ENCODE data around the gene TMEM235. TPM values are rescaled to one million over a fixed set of nuclear protein-coding genes. Genes with fewer than 3 reads are reported as not detected.

TMEM235 gene
- total and polyA plus RNA-seq, 2 experiments from 2014 or later, result not detected

GRCh38 chr17:78230252-78230962 is 1.0 kb upstream of the TMEM235 start (continued):
- TF ChIP-seq, protein P1, sequence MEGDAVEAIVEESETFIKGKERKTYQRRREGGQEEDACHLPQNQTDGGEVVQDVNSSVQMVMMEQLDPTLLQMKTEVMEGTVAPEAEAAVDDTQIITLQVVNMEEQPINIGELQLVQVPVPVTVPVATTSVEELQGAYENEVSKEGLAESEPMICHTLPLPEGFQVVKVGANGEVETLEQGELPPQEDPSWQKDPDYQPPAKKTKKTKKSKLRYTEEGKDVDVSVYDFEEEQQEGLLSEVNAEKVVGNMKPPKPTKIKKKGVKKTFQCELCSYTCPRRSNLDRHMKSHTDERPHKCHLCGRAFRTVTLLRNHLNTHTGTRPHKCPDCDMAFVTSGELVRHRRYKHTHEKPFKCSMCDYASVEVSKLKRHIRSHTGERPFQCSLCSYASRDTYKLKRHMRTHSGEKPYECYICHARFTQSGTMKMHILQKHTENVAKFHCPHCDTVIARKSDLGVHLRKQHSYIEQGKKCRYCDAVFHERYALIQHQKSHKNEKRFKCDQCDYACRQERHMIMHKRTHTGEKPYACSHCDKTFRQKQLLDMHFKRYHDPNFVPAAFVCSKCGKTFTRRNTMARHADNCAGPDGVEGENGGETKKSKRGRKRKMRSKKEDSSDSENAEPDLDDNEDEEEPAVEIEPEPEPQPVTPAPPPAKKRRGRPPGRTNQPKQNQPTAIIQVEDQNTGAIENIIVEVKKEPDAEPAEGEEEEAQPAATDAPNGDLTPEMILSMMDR (conservative IDR thresholded peaks at IDR 0.05; ENCODE audit: low read depth in 2 of 2), result no peak
- TF ChIP-seq ZNF331 (CRISPR knock-in tag; IDR thresholded peaks at IDR 0.05; ENCODE audit: low read depth) (no peak), REST (IDR thresholded peaks at IDR 0.05; ENCODE audit: unreplicated experiment) (no peak), STAT1 (IDR thresholded peaks at IDR 0.05; ENCODE audit: unreplicated experiment) (no peak)
- TF ChIP-seq, protein P2, sequence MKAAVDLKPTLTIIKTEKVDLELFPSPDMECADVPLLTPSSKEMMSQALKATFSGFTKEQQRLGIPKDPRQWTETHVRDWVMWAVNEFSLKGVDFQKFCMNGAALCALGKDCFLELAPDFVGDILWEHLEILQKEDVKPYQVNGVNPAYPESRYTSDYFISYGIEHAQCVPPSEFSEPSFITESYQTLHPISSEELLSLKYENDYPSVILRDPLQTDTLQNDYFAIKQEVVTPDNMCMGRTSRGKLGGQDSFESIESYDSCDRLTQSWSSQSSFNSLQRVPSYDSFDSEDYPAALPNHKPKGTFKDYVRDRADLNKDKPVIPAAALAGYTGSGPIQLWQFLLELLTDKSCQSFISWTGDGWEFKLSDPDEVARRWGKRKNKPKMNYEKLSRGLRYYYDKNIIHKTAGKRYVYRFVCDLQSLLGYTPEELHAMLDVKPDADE (IDR thresholded peaks at IDR 0.05), result no peak

- Histone ChIP-seq H3K27me3 (ENCODE audit: insufficient read depth) (peaks cover 26% of the 10 kb centered on the region), H3K9me2 (ENCODE audit: insufficient read depth) (no peaks in the 10 kb centered on the region), H3K36me3 (ENCODE audit: insufficient read depth) (no peaks in the 10 kb centered on the region), H3K79me2 (replicated peaks; ENCODE audit: insufficient read depth) (no peaks in the 10 kb centered on the region), H3K27ac (ENCODE audit: low read depth) (no peak overlapping the region), H2AFZ (peak overlapping the region; percentile 86), H4K20me1 (replicated peaks; ENCODE audit: insufficient read depth) (no peaks in the 10 kb centered on the region), H3F3A (replicated peaks; ENCODE audit: low read depth) (no peaks in the 10 kb centered on the region), H3K4me1 (ENCODE audit: insufficient read depth) (no peaks in the 10 kb centered on the region), H3K4me3 (peak overlapping the region; percentile 76), H3K4me2 (peak overlapping the region; percentile 90)
- ATAC-seq (peak; percentile 71), DNase-seq (ENCODE audit: low spot score) (peak; percentile 78)
- H3K36me3 Mint-ChIP-seq (ENCODE audit: low read depth), result no peaks in the 10 kb centered on the region
- H3K4me3 Mint-ChIP-seq, result peak overlapping the region; percentile 76
- no peak overlapping the region for H3K27ac Mint-ChIP-seq
- TF ChIP-seq EZH2 (IDR thresholded peaks at IDR 0.05; ENCODE audit: low read depth, unreplicated experiment), result no peak
- TF ChIP-seq, protein P1 (conservative IDR thresholded peaks at IDR 0.05; ENCODE audit: low read depth in 2 of 2), result 0 out of 4 replicates have a peak, but pooled peaks of 1 of the 2 experiments have one; percentile 4
- peaks cover 3% of the 10 kb centered on the region for H3K4me1 Mint-ChIP-seq
- no peaks in the 10 kb centered on the region for H3K9me3 Mint-ChIP-seq
- H3K27me3 Mint-ChIP-seq (ENCODE audit: insufficient read depth, low read depth, poor library complexity), result peaks cover 27% of the 10 kb centered on the region
Measured at GRCh38 chr17:78231991-78232858, 794 bp downstream of the TMEM235 start.
